ENCODE results near the gene CARM1. TPM values are rescaled to one million over a fixed set of nuclear protein-coding genes. Genes with fewer than 3 reads are reported as not detected.

Gene CARM1
- total and polyA plus RNA-seq, 2 of the 13 experiments (the other 11 are each of a cell fraction or from before 2014, with no cell fraction given) = 27.6 to 55.8 TPM

GRCh38 chr19:10870955-10871603, at the start of gene CARM1 (continued):
- no peak for TF ChIP-seq ZBTB25 (CRISPR knock-in tag; IDR thresholded peaks at IDR 0.05)
- TF ChIP-seq HNRNPUL1 (IDR thresholded peaks at IDR 0.05; ENCODE audit: low read depth, low read length) = no peak
- TF ChIP-seq FOSL2 (CRISPR knock-in tag; IDR thresholded peaks at IDR 0.05) = no peak
- no peak for TF ChIP-seq TEAD2 (CRISPR knock-in tag; IDR thresholded peaks at IDR 0.05)
- TF ChIP-seq CREBL2 (CRISPR knock-in tag; IDR thresholded peaks at IDR 0.05; ENCODE audit: borderline replicate concordance) = no peak
- no peak for TF ChIP-seq FOXM1 (CRISPR knock-in tag; IDR thresholded peaks at IDR 0.05)
- peak; percentile 49; the same call in 1 of the 2 replicates for TF ChIP-seq SP2 (CRISPR knock-in tag; IDR thresholded peaks at IDR 0.05)
- no peak for TF ChIP-seq ZNF496 (CRISPR knock-in tag; IDR thresholded peaks at IDR 0.05; ENCODE audit: insufficient replicate concordance)
- peak; percentile 32; the same call in 1 of the 2 replicates for TF ChIP-seq ZGPAT (CRISPR knock-in tag; IDR thresholded peaks at IDR 0.05)
- TF ChIP-seq ZNF251 (CRISPR knock-in tag; IDR thresholded peaks at IDR 0.05) = no peak
- TF ChIP-seq ELK4 (CRISPR knock-in tag; IDR thresholded peaks at IDR 0.05; ENCODE audit: borderline replicate concordance) = no peak
- no peak for TF ChIP-seq ZNF724P (CRISPR knock-in tag; IDR thresholded peaks at IDR 0.05; ENCODE audit: borderline replicate concordance)
- TF ChIP-seq MLLT10 (CRISPR knock-in tag; IDR thresholded peaks at IDR 0.05) = no peak
- 0 out of 2 replicates have a peak, but pooled peaks have one; percentile 57 for TF ChIP-seq ZSCAN21 (CRISPR knock-in tag; IDR thresholded peaks at IDR 0.05; ENCODE audit: borderline replicate concordance)
- 0 out of 2 replicates have a peak, but pooled peaks have one; percentile 28 for TF ChIP-seq HCFC1 (IDR thresholded peaks at IDR 0.05; ENCODE audit: low read depth, low read length)
- 0 out of 2 replicates have a peak, but pooled peaks have one; percentile 35 for TF ChIP-seq E2F5 (CRISPR knock-in tag; conservative IDR thresholded peaks at IDR 0.05)
- no peak for TF ChIP-seq ARID2 (CRISPR knock-in tag; IDR thresholded peaks at IDR 0.05; ENCODE audit: borderline replicate concordance)
- TF ChIP-seq NR1H2 (CRISPR knock-in tag; IDR thresholded peaks at IDR 0.05; ENCODE audit: borderline replicate concordance, low read depth) = no peak
- peak; percentile 27; the same call in 1 of the 2 replicates for TF ChIP-seq ZNF772 (CRISPR knock-in tag; IDR thresholded peaks at IDR 0.05)
- no peak for TF ChIP-seq ZNF766 (CRISPR knock-in tag; IDR thresholded peaks at IDR 0.05; ENCODE audit: borderline replicate concordance)
- no peak for TF ChIP-seq TAF15 (IDR thresholded peaks at IDR 0.05; ENCODE audit: low read depth, low read length, poor library complexity, severe bottlenecking)
- TF ChIP-seq ATF3 (CRISPR knock-in tag; IDR thresholded peaks at IDR 0.05) = no peak
- TF ChIP-seq TFE3 (CRISPR knock-in tag; IDR thresholded peaks at IDR 0.05) = no peak
- TF ChIP-seq GATAD1 (CRISPR knock-in tag; IDR thresholded peaks at IDR 0.05) = peak; percentile 67
